T-helper 17 cell (primary cell): ENCODE measurements around the gene SYT8. TPM values are rescaled to one million over a fixed set of nuclear protein-coding genes. Genes with fewer than 3 reads are reported as not detected.
"Not testable (repeated sequence)": the region's sequence is repeated elsewhere in the genome, so short reads cannot be mapped to it uniquely, and the experiment has no call there.

Experiments
- ATAC-seq: fragments of 150-1000 bp; cut with Tn5 transposase; 2 replicates; pipeline ENCODE4 v1.10.0; 2021; ENCODE audit warnings: mild to moderate bottlenecking, moderate library complexity
- DNase-seq, 3 donors: peaks; one replicate each; pipeline versions ENCODE4 v3.0.0 to v3.0.0-alpha.2; 2020 to 2021
- H3K9me3 ChIP-seq: one replicate; pipeline ENCODE4 v1.7.0; 2013; ENCODE audit warnings: low read length, mild to moderate bottlenecking; ENCODE audit not compliant: control insufficient read depth, poor library complexity, severe bottlenecking
- H3K27ac Mint-ChIP-seq: one replicate; pipeline ENCODE4 v1.8.0; 2022; ENCODE audit warnings: mild to moderate bottlenecking, moderate library complexity, mixed read lengths
- H3K27me3 Mint-ChIP-seq: one replicate; pipeline ENCODE4 v1.8.0; 2022; ENCODE audit warnings: mixed read lengths
- H3K36me3 Mint-ChIP-seq: one replicate; pipeline ENCODE4 v1.8.0; 2022; ENCODE audit warnings: low read depth, mixed read lengths
- H3K4me1 Mint-ChIP-seq: one replicate; pipeline ENCODE4 v1.8.0; 2022; ENCODE audit warnings: mild to moderate bottlenecking, mixed read lengths
- H3K4me3 Mint-ChIP-seq: one replicate; pipeline ENCODE4 v1.8.0; 2022; ENCODE audit warnings: mild to moderate bottlenecking, moderate library complexity, mixed read lengths
- total RNA-seq, 4 donors: library from RNA in 2 of 4; stranded (reverse) in 2 of 4; gene quantifications; one replicate each; pipeline ENCODE4 v1.2.3 and lab custom pipeline; 2022 to 2026

SYT8 gene
- total RNA-seq, 2 donors from 2014 or later: not detected

- Mint-ChIP-seq H3K4me3 (no peak overlapping the region), H3K27ac (peak overlapping the region; percentile 80), H3K27me3 (no peaks in the 10 kb centered on the region), H3K4me1 (peaks cover 52% of the 10 kb centered on the region), H3K36me3 (no peaks in the 10 kb centered on the region)
- ATAC-seq (no peak), DNase-seq (no peak)
- H3K9me3 ChIP-seq: no peaks in the 10 kb centered on the region
Measured at GRCh38 chr11:1866776-1867175, 32.0 kb downstream of the SYT8 start.

- H3K36me3 Mint-ChIP-seq: no peaks in the 10 kb centered on the region
- no peaks in the 10 kb centered on the region for H3K27me3 Mint-ChIP-seq
- H3K4me1 Mint-ChIP-seq: peaks cover 58% of the 10 kb centered on the region
- no peak for ATAC-seq
- no peak overlapping the region for H3K4me3 Mint-ChIP-seq
- no peak for DNase-seq
- H3K27ac Mint-ChIP-seq: peak overlapping the region; percentile 94
- H3K9me3 ChIP-seq: no peaks in the 10 kb centered on the region
Measured at GRCh38 chr11:1867381-1867780, 32.6 kb downstream of the SYT8 start.

- H3K27ac Mint-ChIP-seq: peak overlapping the region; percentile 94
- peaks cover 61% of the 10 kb centered on the region for H3K4me1 Mint-ChIP-seq
Measured at GRCh38 chr11:1868056-1868635, 33.4 kb downstream of the SYT8 start.

GRCh38 chr11:1868636-1869291 lies 34.0 kb downstream of the SYT8 start:
- peak overlapping the region; percentile 94 for H3K27ac Mint-ChIP-seq
- peaks cover 62% of the 10 kb centered on the region for H3K4me1 Mint-ChIP-seq
- DNase-seq (no peak), ATAC-seq (no peak)
- peak overlapping the region; percentile 89 for H3K4me3 Mint-ChIP-seq
- no peaks in the 10 kb centered on the region for H3K27me3 Mint-ChIP-seq
- no peaks in the 10 kb centered on the region for H3K9me3 ChIP-seq
- no peaks in the 10 kb centered on the region for H3K36me3 Mint-ChIP-seq

More at GRCh38 chr11:1868056-1868635, 33.4 kb downstream of the SYT8 start:
- H3K9me3 ChIP-seq: no peaks in the 10 kb centered on the region
- DNase-seq (no peak), ATAC-seq (no peak)
- Mint-ChIP-seq H3K4me3 (peak overlapping the region; percentile 45), H3K27me3 (no peaks in the 10 kb centered on the region), H3K36me3 (no peaks in the 10 kb centered on the region)

DNA sequence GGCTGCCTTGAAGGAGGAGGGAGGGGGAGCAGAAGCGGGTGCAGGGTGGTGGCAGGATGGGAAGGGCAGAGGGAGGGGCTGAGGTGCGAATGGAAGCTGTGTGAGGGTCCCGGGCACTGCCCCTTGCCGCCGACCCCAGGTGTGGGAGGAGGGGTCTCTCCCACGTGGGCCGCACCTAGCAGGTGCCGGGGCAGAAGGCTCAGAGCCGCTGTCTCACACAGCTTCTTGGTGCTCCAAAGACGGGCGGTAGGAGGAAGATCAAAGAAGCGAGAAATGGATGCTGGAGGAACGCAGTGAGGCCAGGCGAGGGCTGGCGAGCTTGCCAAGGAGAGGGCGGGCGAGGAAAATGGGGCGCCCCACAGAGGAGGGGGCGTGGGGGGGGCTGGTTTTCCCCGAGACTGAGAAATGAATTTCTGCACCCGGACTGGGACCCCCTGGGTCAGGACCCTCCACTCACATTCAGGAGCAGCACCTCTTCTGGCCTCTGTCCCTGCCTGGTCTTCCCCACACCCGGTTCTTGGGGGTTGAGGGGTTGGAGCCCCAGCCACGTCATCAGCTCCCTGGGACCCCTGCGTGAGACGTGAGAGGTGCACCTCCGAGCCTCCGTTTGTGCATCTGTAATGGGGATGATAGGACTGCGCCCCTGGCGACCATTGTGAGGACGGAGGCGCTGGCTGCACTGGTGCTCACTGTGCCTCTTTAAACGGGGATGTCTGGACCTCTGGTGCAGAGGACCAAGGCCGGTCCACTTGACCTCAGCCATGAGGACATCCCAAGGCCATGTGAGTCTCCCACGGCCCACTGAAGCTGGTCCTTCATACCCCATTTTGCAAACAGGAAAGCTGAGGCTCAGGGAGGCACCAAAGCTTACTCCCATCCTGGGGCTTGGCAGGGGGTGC lies 34.9 kb downstream of the SYT8 start:
- Mint-ChIP-seq H3K27me3 (no peaks in the 10 kb centered on the region), H3K4me1 (peaks cover 58% of the 10 kb centered on the region), H3K36me3 (no peaks in the 10 kb centered on the region), H3K27ac (peak overlapping the region; percentile 94), H3K4me3 (peak overlapping the region; percentile 89)
- H3K9me3 ChIP-seq: no peaks in the 10 kb centered on the region
- ATAC-seq: no peak
- no peak for DNase-seq

DNA sequence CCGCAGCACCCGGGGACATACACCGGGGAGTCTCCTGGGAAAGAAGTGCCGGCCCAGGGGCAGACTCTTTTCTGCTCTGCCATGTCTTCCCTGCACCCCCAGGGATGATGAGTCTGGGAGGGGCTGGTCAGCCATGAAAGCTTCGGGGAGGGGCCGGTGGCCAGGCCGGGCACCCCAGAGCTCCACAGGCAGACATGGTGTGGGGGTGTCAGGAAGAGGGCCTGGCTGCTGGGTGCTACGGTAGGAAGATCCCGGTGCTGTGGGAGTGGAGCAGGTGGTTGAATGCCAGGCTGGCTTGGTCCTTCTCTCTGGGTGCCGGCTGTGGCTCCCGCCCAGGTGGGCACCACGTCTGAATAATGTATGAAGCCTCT lies 35.5 kb downstream of the SYT8 start:
- Mint-ChIP-seq H3K36me3 (no peaks in the 10 kb centered on the region), H3K4me3 (peak overlapping the region; percentile 89), H3K4me1 (peaks cover 55% of the 10 kb centered on the region), H3K27ac (peak overlapping the region; percentile 94), H3K27me3 (no peaks in the 10 kb centered on the region)
- H3K9me3 ChIP-seq: no peaks in the 10 kb centered on the region
- ATAC-seq (no peak), DNase-seq (no peak)

GRCh38 chr11:1870721-1871466 lies 36.1 kb downstream of the SYT8 start:
- Mint-ChIP-seq H3K36me3 (no peaks in the 10 kb centered on the region), H3K4me3 (peak overlapping the region; percentile 89), H3K27me3 (no peaks in the 10 kb centered on the region), H3K27ac (peak overlapping the region; percentile 94), H3K4me1 (peaks cover 51% of the 10 kb centered on the region)
- peak; percentile 88 for ATAC-seq
- no peaks in the 10 kb centered on the region for H3K9me3 ChIP-seq
- DNase-seq: peak in 1 of 3 donors; percentile 53

DNA sequence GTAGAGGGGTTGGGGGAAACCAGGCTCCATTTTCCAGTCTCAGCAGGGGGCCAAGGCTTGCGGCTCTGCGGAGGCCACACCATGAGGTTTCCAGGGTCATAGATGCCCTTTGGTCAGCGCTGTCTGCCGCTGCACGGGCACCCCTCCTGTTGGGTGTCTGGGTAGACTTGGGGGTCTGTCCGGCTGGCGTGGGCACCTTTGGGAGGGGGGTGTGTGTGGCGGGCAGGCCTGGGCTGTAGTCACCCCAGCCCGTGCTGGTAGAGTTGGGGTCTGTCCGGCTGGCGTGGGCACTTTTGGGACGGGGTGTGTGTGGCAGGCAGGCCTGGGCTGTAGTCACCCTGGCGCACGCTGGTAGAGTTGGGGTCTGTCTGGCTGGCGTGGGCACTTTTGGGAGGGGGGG lies 36.7 kb downstream of the SYT8 start:
- Mint-ChIP-seq H3K27me3 (no peaks in the 10 kb centered on the region), H3K4me3 (peak overlapping the region; percentile 15), H3K4me1 (peaks cover 47% of the 10 kb centered on the region), H3K27ac (peak overlapping the region; percentile 59), H3K36me3 (no peaks in the 10 kb centered on the region)
- ATAC-seq (no peak), DNase-seq (peak in 1 of 3 donors; percentile 9)
- no peaks in the 10 kb centered on the region for H3K9me3 ChIP-seq

- Mint-ChIP-seq H3K36me3 (no peaks in the 10 kb centered on the region), H3K27ac (peak overlapping the region; percentile 59), H3K27me3 (no peaks in the 10 kb centered on the region), H3K4me1 (peaks cover 48% of the 10 kb centered on the region), H3K4me3 (peak overlapping the region; percentile 12)
- peak in 1 of 3 donors; percentile 1 for DNase-seq
- no peaks in the 10 kb centered on the region for H3K9me3 ChIP-seq
- ATAC-seq: no peak
Measured at GRCh38 chr11:1872267-1872985, 37.6 kb downstream of the SYT8 start.

DNA sequence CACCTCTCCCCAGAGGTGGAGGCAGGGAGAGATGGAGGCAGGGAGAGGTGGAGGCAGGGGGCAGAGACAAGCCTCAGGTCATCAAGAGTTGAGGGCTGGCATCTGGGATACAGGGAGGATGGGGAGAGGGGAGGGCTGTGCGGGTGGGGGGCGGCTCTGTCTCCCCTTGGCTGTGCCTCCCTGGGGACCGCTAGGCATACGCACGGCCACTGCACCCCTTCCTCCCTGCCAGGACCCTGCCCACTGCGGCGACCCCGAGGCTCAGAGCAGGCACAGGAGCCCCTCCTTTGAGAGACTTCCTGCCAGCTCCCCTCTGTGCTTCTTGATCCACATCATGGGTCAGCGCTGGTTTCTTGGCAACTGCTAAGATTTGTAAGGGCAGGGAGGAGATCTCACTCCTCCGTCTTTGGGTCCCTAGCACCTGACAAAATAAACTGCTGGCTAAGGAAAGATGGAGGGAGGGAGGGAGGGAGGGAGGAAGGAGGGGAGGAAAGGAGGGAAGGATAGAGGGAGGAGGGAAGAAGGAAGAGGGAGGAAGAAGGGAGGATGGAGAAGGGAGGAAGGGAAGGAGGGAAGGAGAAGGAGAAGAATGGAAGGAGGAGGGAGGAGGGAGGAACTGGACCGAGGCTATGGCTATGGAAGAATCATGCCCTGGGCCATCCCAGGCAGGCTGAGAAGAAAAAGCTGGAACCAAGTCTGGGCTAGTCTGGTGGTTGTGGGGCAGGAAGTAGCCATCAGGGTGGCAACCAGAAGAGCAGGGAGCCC lies 38.4 kb downstream of the SYT8 start:
- Mint-ChIP-seq H3K36me3 (no peaks in the 10 kb centered on the region), H3K4me3 (no peak overlapping the region), H3K27me3 (no peaks in the 10 kb centered on the region), H3K27ac (peak overlapping the region; percentile 59), H3K4me1 (peaks cover 44% of the 10 kb centered on the region)
- no peaks in the 10 kb centered on the region for H3K9me3 ChIP-seq
- no peak for ATAC-seq
- peak in 1 of 3 donors; percentile 8 for DNase-seq

GRCh38 chr11:1873813-1874150 lies 39.0 kb downstream of the SYT8 start:
- H3K27ac Mint-ChIP-seq: peak overlapping the region; percentile 39

More at GRCh38 chr11:1873813-1874150, 39.0 kb downstream of the SYT8 start:
- H3K4me3 Mint-ChIP-seq, H3K9me3 ChIP-seq, H3K27me3 Mint-ChIP-seq, H3K36me3 Mint-ChIP-seq, ATAC-seq: not testable (repeated sequence)
- peak in 1 of 3 donors; percentile 0 for DNase-seq
- H3K4me1 Mint-ChIP-seq: peaks cover 42% of the 10 kb centered on the region
